GM12878 (cell line): ENCODE results near the gene MFAP2. TPM values are rescaled to one million over a fixed set of nuclear protein-coding genes. Genes with fewer than 3 reads are reported as not detected.

Experiments used
- ATAC-seq: fragments of 200-7000 bp; cut with Tn5 transposase; 3 replicates; pipeline ENCODE4 v1.9.1; 2020; ENCODE audit warnings: mild to moderate bottlenecking, moderate library complexity
- BruUV-seq: library from RNA; stranded (reverse); fragments of 400-500 nt; replicated peaks from 2 replicates; lab custom pipeline; 2021; lab: Mats Ljungman, UMichigan
- CTCF ChIA-PET: fragments of 300-600 bp; sonication (Branson Sonifier 250); formaldehyde crosslinking; extraction: SDS; loops from one replicate; lab custom pipeline; 2021; ENCODE audit warnings: inconsistent platforms; lab: Yijun Ruan, JAX
- POLR2A ChIA-PET: fragments of 350-600 bp; formaldehyde crosslinking; extraction: SDS; loops from one replicate; lab custom pipeline; 2021; ENCODE audit warnings: inconsistent platforms; lab: Charles Lee
- RAD21 ChIA-PET: fragments of 300-600 bp; sonication (Branson Sonifier 250); formaldehyde crosslinking; loops from one replicate; lab custom pipeline; 2023; ENCODE audit warnings: antibody characterized with exemption; ENCODE audit not compliant: unreplicated experiment; lab: Charles Lee
- SMC1A ChIA-PET: fragments of 300-600 bp; sonication (Branson Sonifier 250); formaldehyde crosslinking; loops from one replicate; lab custom pipeline; 2023; ENCODE audit not compliant: unreplicated experiment, uncharacterized antibody; lab: Charles Lee
- DNase-seq: peaks from one replicate; pipeline ENCODE4 v3.0.0-alpha.2; 2011; ENCODE audit warnings: low read depth, low spot score
- FAIRE-seq: peaks from 3 replicates; lab custom pipeline; 2011; peaks lifted over from hg19 to GRCh38; lab: Jason Lieb, UNC
- H2AFZ ChIP-seq: 2 replicates; pipeline ENCODE4 v1.6.0; 2011; ENCODE audit warnings: low read depth, low read length, control low read depth; ENCODE audit not compliant: control insufficient read depth
- H3K27ac ChIP-seq: 2 replicates; pipeline ENCODE4 v1.5.1; 2011; ENCODE audit warnings: control low read depth; ENCODE audit not compliant: control insufficient read depth, insufficient read depth
- H3K27me3 ChIP-seq, 2 experiments: replicated peaks in 1 of 2; 2 replicates each; pipeline versions ENCODE4 v1.6.0 to v1.6.1; 2011; ENCODE audit warnings: low read length in 1 of 2; ENCODE audit not compliant: control insufficient read depth in 2 of 2, insufficient read depth in 2 of 2
- H3K36me3 ChIP-seq, 2 experiments: 2 replicates each; pipeline ENCODE4 v1.5.1; 2011; ENCODE audit warnings: low read length in 1 of 2; ENCODE audit not compliant: control insufficient read depth in 2 of 2, insufficient read depth in 2 of 2
- H3K4me1 ChIP-seq: 2 replicates; pipeline ENCODE4 v1.6.1; 2011; ENCODE audit warnings: mild to moderate bottlenecking, low read length, moderate library complexity, mixed read lengths; ENCODE audit not compliant: control insufficient read depth, insufficient read depth
- H3K4me2 ChIP-seq: 2 replicates; pipeline ENCODE4 v1.6.0; 2011; ENCODE audit warnings: control low read depth; ENCODE audit not compliant: control insufficient read depth, insufficient read depth
- H3K4me3 ChIP-seq: fragments of 200-600 bp; sonication (generic); 2 replicates; pipeline ENCODE4 v1.5.1; 2016
- H3K79me2 ChIP-seq: 2 replicates; pipeline ENCODE4 v1.6.0; 2011; ENCODE audit warnings: low read length; ENCODE audit not compliant: control insufficient read depth, insufficient read depth
- H3K9ac ChIP-seq: 2 replicates; pipeline ENCODE4 v1.8.0; 2011; ENCODE audit warnings: low read length, control low read depth, mixed read lengths; ENCODE audit not compliant: control insufficient read depth, insufficient read depth
- H3K9me3 ChIP-seq: replicated peaks from 3 replicates; pipeline ENCODE4 v1.5.1; 2011; ENCODE audit warnings: mild to moderate bottlenecking, low read length; ENCODE audit not compliant: control insufficient read depth, insufficient read depth
- H4K20me1 ChIP-seq: 2 replicates; pipeline ENCODE4 v1.6.0; 2011; ENCODE audit not compliant: control insufficient read depth, insufficient read depth
- DPF2 ChIP-seq: fragments of 450-650 bp; IDR thresholded peaks from 2 replicates; pipeline ENCODE4 v1.6.1; 2017; ENCODE audit warnings: mild to moderate bottlenecking
- KDM1A ChIP-seq: fragments of 200-600 bp; sonication (generic); IDR thresholded peaks from 2 replicates; pipeline ENCODE4 v1.6.1; 2016; ENCODE audit warnings: borderline replicate concordance
- MEF2B ChIP-seq: fragments of 450-650 bp; IDR thresholded peaks from 2 replicates; pipeline ENCODE4 v1.6.1; 2018; ENCODE audit warnings: mild to moderate bottlenecking, moderate library complexity; ENCODE audit not compliant: partially characterized antibody, poor library complexity, severe bottlenecking
- MTA2 ChIP-seq: fragments of 450-650 bp; IDR thresholded peaks from 2 replicates; pipeline ENCODE4 v1.6.1; 2016; ENCODE audit warnings: low read depth, mild to moderate bottlenecking, moderate library complexity
- NR2F1 ChIP-seq: fragments of 450-650 bp; conservative IDR thresholded peaks from 2 replicates; pipeline ENCODE4 v1.6.1; 2017; ENCODE audit warnings: mild to moderate bottlenecking
- SIN3A ChIP-seq: IDR thresholded peaks from 2 replicates; pipeline ENCODE4 v1.6.1; 2012; ENCODE audit warnings: low read depth, low read length, improper control_type of control experiment
- SMAD1 ChIP-seq: fragments of 450-650 bp; IDR thresholded peaks from 2 replicates; pipeline ENCODE4 v1.6.1; 2018; ENCODE audit warnings: mild to moderate bottlenecking, low read depth; ENCODE audit not compliant: partially characterized antibody
- SP1 ChIP-seq: IDR thresholded peaks from one replicate; pipeline ENCODE4 v1.6.1; 2011; ENCODE audit warnings: low read depth, low read length
- WGBS: methylation state at CpG from one replicate; pipeline ENCODE4 v1.1.6; 2016; ENCODE audit warnings: low lambda C conversion rate; ENCODE audit not compliant: insufficient replicate concordance, insufficient coverage; ENCODE audit errors: missing lambda C conversion rate; 5-methylcytosine and 5-hydroxymethylcytosine counted together
- in situ Hi-C: fragments of 300-500 bp; cut with MboI; formaldehyde crosslinking; loops from 9 replicates; pipeline ENCODE4 v1.14.3; 2018; ENCODE audit warnings: mixed read lengths
- intact Hi-C: fragments of 100-400 bp; cut with micrococcal nuclease; formaldehyde crosslinking; loops from one replicate; pipeline ENCODE4 v1.14.2; 2022; ENCODE audit not compliant: unreplicated experiment
- polyA plus RNA-seq, 11 experiments: library from polyadenylated mRNA; depleted of rRNA in 4 of 11; unstranded in 6 of 11; stranded (reverse) in 5 of 11; fragments of >200 nt; fragmentation: Nextera tagmentation in 4 of 11; fragmentation: Illumina TruSeq in 1 of 11; extraction: Ambion mirVana in 4 of 11; extraction: Trizol in 1 of 11; gene quantifications; 1 replicate in 1 of 11; 2 replicates in 10 of 11; pipeline versions ENCODE4 v1.2.1 to v1.2.3, GENCODE V29; 2011 to 2016; ENCODE audit warnings: inconsistent platforms in 2 of 11, missing spikeins in 2 of 11, low read depth in 1 of 11
- total RNA-seq, 4 experiments: library from RNA; depleted of rRNA in 3 of 4; stranded (reverse); fragments of >200 nt in 3 of 4; fragmentation: Illumina TruSeq in 1 of 4; extraction: Trizol in 1 of 4; gene quantifications; 2 replicates each; pipeline versions ENCODE4 v1.2.1 to v1.2.3, GENCODE V29; 2013 to 2021
- TF ChIP-seq, protein P1 (sequence below): IDR thresholded peaks from 2 replicates; pipeline ENCODE4 v1.6.1; 2011; ENCODE audit warnings: borderline replicate concordance, low read depth, mild to moderate bottlenecking, moderate library complexity, low read length; ENCODE audit not compliant: insufficient read depth, poor library complexity, severe bottlenecking
- TF ChIP-seq, protein P2 (sequence below): fragments of 450-650 bp; IDR thresholded peaks from 2 replicates; pipeline ENCODE4 v1.6.1; 2017; ENCODE audit warnings: borderline replicate concordance
- TF ChIP-seq, protein P3 (sequence below): IDR thresholded peaks from 2 replicates; pipeline ENCODE4 v1.6.1; 2012; ENCODE audit warnings: low read length, inconsistent platforms
- TF ChIP-seq, protein P4 (sequence below): IDR thresholded peaks from 2 replicates; pipeline ENCODE4 v1.6.1; 2011; ENCODE audit warnings: low read depth, mild to moderate bottlenecking, low read length, moderate library complexity, borderline replicate concordance; ENCODE audit errors: extremely low read depth

Gene MFAP2
- total and polyA plus RNA-seq, 10 of the 15 experiments (the other 5 are each of a cell fraction or from before 2014, with no cell fraction given), result 0.16 TPM; not detected in 9

DNA sequence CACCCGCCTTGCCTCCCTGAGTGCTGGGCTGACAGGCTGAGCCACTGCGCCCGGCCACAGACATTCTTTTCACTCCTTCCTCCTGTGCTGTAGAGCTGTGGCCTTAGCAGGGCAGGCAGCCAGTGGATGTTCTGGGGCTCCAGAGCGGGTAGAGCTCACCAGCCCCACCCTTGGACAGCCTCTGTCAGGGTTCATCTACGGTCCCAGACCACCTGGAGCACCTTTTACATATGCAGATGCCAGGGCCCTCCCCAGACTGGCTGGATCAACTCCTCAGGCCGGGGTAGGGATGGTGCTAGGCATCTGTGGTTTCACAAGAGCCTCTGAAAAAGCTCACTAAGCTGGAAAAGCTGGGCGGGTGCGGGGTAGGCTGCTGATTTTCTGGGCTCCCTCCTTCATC, 26.7 kb upstream of the MFAP2 start (continued):
- TF ChIP-seq, protein P1, sequence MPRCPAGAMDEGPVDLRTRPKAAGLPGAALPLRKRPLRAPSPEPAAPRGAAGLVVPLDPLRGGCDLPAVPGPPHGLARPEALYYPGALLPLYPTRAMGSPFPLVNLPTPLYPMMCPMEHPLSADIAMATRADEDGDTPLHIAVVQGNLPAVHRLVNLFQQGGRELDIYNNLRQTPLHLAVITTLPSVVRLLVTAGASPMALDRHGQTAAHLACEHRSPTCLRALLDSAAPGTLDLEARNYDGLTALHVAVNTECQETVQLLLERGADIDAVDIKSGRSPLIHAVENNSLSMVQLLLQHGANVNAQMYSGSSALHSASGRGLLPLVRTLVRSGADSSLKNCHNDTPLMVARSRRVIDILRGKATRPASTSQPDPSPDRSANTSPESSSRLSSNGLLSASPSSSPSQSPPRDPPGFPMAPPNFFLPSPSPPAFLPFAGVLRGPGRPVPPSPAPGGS, result no peak

DNA sequence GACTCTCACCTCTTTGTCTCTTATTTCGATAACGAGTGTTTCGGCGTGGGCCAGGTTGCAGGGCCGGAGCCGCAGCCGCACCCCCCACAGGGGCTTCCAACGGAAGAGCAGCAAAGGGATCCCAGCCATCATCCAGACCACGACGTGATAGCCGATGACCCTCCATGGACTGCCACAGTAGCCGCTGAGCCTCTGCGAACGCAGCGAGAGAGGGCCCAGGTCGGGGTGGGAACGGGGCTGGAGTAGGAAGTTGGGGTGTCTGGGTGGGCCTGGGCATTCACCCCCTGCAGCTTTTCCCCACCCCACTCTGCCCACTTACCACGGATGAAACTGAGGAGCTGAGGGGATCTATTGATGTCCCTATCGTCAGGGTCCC, 24.9 kb upstream of the MFAP2 start:
- H3K4me2 ChIP-seq, result no peak overlapping the region
- H3K36me3 ChIP-seq, result peaks cover 0 to 3% of the 10 kb centered on the region in 2 experiments; a peak in 2 of 4 replicates
- no peak overlapping the region for H3K9ac ChIP-seq
- WGBS, result 95% methylated on average over 19 of the region's 19 CpGs
- ATAC-seq, result no peak
- no peak for DNase-seq
- H3K27me3 ChIP-seq, result no peaks in the 10 kb centered on the region
- ChIA-PET POLR2A (interaction anchor here (0.6 kb wide), 1 partner anchor 357 kb away, joined by 4 read pairs; no protein-coding TSS in a partner anchor), SMC1A (interaction anchor here (0.6 kb wide), 1 partner anchor 515 kb away, joined by 3 read pairs; no protein-coding TSS in a partner anchor), RAD21 (no interaction called here), CTCF (interaction anchor here (0.6 to 1.2 kb wide), 2 partner anchors 45 to 469 kb away, joined by 3 read pairs; no protein-coding TSS in a partner anchor)
- peaks cover 8% of the 10 kb centered on the region for H3K4me1 ChIP-seq
- in situ Hi-C loops, result no loop called here
- H3K79me2 ChIP-seq, result no peaks in the 10 kb centered on the region
- TF ChIP-seq SMAD1 (no peak), KDM1A (no peak), MEF2B (no peak), SIN3A (no peak), MTA2 (no peak), NR2F1 (no peak), DPF2 (no peak), SP1 (no peak)
- TF ChIP-seq, protein P2, sequence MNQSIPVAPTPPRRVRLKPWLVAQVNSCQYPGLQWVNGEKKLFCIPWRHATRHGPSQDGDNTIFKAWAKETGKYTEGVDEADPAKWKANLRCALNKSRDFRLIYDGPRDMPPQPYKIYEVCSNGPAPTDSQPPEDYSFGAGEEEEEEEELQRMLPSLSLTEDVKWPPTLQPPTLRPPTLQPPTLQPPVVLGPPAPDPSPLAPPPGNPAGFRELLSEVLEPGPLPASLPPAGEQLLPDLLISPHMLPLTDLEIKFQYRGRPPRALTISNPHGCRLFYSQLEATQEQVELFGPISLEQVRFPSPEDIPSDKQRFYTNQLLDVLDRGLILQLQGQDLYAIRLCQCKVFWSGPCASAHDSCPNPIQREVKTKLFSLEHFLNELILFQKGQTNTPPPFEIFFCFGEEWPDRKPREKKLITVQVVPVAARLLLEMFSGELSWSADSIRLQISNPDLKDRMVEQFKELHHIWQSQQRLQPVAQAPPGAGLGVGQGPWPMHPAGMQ, result no peak
- TF ChIP-seq, protein P3, sequence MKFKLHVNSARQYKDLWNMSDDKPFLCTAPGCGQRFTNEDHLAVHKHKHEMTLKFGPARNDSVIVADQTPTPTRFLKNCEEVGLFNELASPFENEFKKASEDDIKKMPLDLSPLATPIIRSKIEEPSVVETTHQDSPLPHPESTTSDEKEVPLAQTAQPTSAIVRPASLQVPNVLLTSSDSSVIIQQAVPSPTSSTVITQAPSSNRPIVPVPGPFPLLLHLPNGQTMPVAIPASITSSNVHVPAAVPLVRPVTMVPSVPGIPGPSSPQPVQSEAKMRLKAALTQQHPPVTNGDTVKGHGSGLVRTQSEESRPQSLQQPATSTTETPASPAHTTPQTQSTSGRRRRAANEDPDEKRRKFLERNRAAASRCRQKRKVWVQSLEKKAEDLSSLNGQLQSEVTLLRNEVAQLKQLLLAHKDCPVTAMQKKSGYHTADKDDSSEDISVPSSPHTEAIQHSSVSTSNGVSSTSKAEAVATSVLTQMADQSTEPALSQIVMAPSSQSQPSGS, result no peak
- TF ChIP-seq, protein P4, sequence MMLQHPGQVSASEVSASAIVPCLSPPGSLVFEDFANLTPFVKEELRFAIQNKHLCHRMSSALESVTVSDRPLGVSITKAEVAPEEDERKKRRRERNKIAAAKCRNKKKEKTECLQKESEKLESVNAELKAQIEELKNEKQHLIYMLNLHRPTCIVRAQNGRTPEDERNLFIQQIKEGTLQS, result no peak
- intact Hi-C loops, result no loop called here
- H3K27ac ChIP-seq, result no peak overlapping the region
- H3K4me3 ChIP-seq, result no peak overlapping the region
- no peak overlapping the region for H2AFZ ChIP-seq
- BruUV-seq, result no TSS peak
- H3K9me3 ChIP-seq, result no peaks in the 10 kb centered on the region
- no peak for FAIRE-seq
- no peaks in the 10 kb centered on the region for H4K20me1 ChIP-seq
